LNCAP (cell line): ENCODE measurements around the gene BEAN1.

ENCODE experiments used
- TF ChIP-seq, protein P1 (sequence below): fragments of 450-650 bp; IDR thresholded peaks from 2 replicates; pipeline ENCODE4 v1.5.1; 2017; ENCODE audit warnings: mild to moderate bottlenecking

The BEAN1 gene

DNA sequence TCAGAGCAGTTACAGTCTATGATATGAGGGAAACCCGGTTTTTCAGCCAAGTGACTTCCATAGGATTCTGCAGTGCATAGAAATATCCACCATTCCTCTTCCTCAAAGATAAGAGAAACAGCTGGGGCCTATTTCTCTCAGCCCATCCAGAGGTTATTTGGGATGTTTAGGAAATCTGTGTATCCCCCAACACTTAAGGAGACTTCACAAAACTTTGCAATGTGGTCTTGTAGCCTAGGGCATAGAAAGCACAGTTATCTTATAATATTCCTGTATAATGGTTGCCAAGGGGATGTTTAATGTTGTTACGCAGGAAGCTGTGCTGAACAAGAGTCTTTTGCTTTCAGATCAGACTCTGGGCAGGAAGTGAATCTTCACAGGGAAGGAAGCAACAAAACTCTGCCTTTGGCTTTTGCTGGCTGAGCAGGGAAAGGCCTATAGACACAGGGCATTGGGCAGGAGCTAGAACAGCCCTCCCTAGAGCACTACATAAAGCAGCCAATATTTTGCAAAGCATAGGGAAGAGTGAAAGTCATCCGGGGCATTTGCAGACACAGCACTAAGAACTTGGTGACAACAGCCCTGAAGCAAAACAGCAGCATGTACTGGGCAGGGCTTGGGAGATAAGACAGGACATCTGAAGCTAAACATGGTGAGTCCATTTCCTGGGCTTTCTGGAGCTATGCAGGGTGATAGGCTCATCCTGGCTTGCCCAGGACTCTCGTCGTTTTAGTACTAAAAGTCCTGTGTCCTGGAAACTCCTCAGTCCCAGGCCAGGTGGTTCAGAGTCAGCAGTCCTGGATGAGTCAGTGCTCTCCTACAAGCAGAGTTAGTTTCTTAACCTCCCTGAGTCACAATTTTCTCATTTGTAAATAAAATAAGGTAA lies 18.7 kb upstream of the BEAN1 start:
- TF ChIP-seq, protein P1, sequence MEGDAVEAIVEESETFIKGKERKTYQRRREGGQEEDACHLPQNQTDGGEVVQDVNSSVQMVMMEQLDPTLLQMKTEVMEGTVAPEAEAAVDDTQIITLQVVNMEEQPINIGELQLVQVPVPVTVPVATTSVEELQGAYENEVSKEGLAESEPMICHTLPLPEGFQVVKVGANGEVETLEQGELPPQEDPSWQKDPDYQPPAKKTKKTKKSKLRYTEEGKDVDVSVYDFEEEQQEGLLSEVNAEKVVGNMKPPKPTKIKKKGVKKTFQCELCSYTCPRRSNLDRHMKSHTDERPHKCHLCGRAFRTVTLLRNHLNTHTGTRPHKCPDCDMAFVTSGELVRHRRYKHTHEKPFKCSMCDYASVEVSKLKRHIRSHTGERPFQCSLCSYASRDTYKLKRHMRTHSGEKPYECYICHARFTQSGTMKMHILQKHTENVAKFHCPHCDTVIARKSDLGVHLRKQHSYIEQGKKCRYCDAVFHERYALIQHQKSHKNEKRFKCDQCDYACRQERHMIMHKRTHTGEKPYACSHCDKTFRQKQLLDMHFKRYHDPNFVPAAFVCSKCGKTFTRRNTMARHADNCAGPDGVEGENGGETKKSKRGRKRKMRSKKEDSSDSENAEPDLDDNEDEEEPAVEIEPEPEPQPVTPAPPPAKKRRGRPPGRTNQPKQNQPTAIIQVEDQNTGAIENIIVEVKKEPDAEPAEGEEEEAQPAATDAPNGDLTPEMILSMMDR, result no peak

GRCh38 chr16:66409156-66409555 lies 17.9 kb upstream of the BEAN1 start:
- TF ChIP-seq, protein P1, result no peak

GRCh38 chr16:66412182-66412581 lies 14.9 kb upstream of the BEAN1 start:
- TF ChIP-seq, protein P1, result no peak

DNA sequence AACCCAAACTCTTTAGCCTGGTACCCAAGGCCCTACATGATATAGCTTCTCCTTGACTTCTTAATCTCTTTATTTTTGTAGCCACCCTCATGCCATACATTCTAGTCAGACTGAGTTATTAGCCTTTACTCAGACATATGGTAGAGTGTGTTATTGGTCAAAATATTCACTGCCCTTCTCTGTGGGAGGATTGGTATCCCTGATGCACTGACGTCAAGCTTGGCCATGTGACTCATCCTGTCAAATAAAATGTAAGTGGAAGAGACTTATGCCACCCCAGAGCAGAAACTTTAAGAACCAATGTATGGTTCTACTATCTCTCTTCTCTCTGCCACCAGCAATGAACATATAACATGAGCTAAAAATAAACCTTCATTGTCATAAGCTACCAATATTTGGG lies 12.2 kb upstream of the BEAN1 start:
- TF ChIP-seq, protein P1, result no peak

DNA sequence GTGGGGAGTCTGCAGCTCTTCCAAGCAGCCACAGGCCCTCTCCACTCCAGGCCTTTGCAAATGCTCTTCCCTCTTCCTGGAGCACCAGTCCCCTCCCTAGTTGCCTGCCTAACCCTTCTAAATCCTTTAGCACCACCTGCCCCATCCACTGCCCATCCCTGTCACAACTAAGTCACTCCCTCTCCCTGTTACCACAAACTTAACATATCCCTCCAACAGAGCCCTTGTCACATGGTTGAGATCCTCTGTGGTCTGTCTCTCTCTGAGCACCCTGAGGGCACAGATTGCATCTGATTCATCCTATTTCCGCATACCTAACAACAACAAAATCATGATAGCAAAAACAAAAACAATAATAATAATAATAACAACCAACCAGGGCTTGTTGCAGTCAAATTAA lies 11.0 kb upstream of the BEAN1 start:
- TF ChIP-seq, protein P1, result no peak

DNA sequence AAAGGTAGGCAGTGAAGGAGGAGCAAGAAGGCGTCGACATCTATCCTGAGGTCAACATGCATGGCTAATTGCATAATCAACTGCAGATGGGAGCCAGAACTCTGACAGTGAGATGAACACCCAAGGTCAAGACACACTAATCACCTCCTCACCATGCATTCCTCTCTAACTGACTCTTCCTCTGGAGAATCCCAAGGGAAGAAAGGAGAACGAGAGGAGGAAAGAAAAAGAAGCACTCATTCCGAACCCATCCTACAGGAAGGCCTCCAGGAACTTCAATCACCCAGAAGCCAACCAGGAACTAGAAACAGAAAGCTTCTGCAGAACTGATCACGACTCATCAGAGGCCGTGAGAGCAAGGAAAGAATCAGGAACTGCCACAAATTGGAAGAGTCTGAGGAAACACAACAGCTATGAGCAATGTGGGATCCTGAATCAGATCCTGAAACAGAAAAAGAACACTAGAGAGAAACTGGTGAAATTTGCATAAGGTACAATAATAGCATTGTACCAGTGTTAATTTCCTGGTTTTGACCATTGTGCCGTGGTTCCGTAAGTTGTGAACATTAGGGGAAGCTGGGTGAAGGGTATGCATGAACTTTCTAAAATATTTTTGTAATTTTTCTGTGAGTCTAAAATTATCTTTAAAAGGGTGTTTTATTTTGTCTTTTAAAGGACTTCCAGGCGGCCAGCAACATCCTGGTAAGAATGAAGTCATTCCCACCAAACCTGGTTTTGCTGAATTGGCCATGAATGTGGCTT lies 10.0 kb upstream of the BEAN1 start:
- TF ChIP-seq, protein P1, result no peak

DNA sequence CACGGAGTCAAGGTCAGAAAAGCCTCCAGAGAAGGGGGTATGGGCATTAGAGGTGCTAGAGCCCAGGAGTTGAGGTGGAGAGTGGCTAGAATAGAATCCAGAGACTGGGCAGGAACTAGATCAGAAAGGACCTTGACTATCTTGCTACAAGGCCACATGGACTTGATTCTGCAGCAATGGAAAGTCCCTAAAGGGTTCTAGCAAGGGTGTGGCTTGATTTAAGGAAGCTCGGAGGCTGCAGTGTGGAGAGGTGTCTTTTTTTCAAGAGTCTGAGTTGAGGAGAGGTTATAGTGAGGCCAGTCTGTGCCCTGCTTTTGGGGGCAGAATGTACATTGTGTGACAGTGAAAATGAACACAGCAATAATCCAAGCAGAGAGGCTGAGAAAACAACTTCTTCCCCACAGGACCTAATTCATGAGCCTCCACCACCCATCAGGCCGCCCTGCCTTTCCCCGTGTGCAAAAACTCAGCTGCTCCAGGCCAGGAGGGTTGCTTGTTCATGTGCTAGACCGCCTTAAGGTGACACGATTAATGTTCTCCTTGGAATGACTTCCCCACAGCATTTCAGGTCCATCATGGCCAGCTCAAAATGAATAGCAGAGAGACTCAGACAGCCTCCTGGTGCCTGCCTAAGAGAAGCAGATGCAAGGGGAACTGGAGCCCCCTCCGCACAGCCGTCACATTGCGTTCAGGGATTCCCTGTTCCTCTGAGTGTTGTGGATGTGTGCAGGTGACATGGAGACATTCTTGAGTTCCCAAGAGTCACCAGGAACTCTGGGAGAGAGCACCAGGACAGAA lies 8.7 kb upstream of the BEAN1 start:
- TF ChIP-seq, protein P1, result no peak
